HG02610 (cell line): ENCODE results near the gene SLC22A31.
"Not testable (repeated sequence)": the region's sequence is repeated elsewhere in the genome, so short reads cannot be mapped to it uniquely, and the experiment has no call there.

Experiments
- ATAC-seq: cut with Tn5 transposase; IDR thresholded peaks from one replicate; pipeline ENCODE4 v1.9.1; 2021; ENCODE audit warnings: mild to moderate bottlenecking, moderate library complexity; ENCODE audit not compliant: unreplicated experiment

SLC22A31 gene

DNA sequence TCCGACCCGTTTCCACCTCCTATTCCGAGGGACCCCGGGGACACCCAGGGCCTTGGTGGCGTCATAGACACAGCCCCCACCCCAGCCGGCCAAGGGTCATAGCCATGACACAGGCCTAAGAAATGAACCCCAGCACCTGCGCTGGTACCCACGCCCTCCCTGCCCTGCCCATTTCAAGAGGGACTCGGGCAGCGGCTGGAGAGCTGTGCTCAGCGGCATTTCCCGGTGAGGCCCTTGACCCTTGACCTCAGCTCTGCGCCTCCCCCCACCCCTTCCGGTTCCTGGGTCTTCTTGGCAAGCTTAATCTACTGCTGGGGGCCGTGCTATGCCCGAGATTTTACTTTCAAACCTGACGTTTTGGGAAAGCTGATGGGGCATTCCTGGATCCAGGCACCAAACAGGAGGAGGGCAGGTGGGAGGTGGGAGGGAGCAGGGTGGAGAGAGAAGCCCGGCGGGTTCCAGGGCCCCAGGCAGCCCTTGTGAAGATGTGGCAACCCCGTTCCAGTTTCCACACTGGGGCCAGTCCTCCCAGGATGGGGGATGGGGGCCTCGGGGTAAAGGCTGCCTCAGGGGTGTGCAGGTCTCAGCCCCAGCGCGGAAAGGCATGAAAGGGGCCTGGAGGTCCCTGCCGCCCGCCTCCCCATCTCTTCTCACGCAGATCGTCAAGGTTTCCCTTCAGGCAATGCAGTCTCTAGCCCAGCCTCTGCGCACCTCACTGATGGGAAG lies at the start of gene SLC22A31:
SLC22A31 (minus strand) TSS at position 414 of the 726 bp plus-strand sequence; CDS start at position 378, 36 bp downstream.
- ATAC-seq = no peak

DNA sequence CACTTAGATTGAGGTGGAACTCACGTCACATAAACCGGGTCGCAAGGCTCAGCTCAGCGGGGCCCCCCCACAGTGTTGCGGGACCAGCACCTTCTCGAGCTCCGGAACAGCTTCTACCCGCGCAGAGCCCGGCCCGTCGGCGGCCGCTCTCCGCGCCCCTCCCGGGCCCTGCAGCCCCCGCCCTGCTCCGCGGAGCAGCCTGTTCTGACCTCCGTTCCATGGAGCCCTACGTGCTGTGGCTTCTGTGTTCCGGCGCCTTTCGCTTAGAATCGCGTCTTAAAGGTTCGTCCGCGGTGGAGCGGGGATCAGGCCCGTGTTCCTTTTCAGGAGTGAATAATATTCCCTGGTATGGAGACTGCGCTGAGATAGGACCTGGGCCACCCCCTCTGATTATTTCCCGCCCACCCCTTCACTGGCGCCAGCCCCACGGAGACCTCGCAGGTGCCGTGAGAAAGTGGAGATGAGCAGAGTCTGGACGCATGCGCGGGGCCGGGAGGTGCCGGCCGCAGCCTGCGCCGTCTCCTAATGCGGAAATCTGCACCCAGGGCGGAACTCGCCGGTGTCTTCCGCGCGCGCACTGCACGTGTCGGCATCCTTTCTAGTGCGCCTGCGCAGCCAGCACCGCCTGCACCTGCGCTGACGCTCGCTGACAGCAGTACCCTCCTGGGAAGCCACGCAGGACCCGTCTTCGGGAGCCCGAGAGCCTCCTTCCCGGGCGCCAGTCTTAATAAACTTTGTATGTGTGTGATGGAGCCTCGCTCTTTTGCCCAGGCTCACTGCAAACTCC lies 48.1 kb upstream of the SLC22A31 start:
- ATAC-seq = no peak

DNA sequence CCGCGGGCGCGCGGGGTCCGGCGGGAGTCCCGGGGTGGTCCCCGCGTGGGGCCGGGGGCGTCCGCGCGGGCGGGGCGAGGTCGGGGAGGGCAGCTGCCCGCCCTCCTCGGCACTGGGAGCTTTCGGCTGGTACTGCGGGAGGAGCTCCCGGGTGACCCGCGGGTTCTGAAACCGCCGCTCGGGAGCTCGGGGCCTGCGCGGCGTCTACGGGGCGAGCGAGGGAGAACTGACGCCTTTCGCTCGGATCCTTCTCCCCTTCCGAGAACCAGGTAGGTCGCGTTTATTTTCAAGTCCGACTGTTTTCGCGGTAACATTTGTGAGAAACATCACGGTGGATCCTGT lies 47.4 kb upstream of the SLC22A31 start:
- ATAC-seq = not testable (repeated sequence)

DNA sequence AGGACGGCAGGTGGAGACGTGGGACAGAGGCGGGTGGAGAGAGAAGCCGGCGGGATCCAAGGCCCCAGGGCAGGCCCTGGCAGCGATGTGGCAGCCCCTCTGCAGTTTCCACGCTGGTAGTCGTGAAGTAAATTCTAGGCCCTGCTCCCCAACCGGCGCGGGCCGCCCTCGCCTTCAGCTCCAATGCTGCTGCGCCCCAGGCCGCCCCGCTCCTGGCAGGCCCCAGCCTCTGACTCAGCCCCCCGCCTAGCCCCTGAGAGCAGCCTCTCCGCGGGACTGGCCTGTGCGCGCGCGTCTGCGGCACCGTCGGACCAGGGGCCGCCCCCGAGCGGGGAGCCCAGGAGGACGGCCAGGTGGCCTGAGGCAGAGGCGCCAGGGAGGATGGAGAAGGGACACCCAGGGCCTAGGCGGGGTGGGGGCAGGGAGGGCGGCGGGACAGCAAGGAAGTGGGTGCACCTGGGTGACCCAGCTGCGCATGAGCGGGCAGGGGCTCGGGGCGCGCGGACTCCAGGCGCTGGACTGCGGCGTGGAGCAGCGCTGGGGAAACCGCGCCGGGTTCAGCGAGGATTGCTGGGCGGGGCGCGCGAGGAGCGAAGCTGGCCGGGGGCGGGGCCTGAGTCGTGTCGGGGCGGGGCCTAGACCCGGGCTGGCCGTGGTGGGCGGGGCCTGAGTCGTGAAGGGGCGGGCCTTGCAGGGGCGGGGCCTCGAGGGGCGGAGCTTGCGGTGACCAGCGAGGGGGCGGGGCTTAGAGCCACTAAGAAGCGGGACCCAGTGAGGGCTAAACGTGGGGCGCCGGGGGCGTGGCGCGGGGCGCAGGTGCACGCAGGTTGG lies 46.8 kb upstream of the SLC22A31 start:
- peak; percentile 46 for ATAC-seq

DNA sequence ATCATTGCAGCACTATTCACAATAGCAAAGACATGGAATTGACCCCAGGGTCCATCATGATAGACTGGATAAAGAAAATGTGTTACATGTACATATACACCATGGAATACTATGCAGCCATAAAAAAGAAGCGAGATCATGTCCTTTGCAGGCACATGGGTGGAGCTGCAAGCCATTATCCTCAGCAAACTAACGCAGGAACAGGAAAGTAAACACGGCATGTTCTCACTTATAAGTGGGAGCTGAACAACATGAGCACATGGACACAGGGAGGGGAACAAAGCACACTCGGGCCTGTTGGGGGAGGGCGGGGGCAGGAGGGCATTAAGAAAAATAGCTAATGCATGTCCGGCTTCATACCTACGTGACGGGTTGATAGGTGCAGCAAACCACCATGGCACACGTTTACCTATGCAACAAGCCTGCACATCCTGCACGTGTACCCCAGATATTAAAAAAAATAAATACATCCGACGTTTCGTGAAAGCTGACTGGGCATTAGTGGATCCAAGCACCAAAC lies 46.1 kb upstream of the SLC22A31 start:
- ATAC-seq = no peak

DNA sequence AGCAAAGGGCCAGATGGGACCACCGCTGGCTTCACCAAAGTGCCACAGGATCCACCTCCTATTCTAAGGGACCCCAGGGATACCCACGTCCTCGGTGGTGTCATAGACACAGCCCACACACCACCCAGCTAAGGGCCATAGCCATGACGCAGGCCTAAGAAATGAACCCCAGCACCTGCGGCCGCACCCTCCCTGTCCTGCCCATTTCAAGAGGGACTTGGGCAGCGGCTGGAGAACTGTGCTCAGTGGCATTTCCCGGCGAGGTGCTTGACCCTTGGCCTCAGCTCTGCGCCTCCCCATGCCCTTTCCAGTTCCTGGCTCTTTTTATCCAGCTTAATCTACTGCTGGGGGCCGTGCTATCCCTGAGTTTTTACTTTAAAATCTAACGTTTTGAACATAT lies 44.4 kb upstream of the SLC22A31 start:
- no peak for ATAC-seq

DNA sequence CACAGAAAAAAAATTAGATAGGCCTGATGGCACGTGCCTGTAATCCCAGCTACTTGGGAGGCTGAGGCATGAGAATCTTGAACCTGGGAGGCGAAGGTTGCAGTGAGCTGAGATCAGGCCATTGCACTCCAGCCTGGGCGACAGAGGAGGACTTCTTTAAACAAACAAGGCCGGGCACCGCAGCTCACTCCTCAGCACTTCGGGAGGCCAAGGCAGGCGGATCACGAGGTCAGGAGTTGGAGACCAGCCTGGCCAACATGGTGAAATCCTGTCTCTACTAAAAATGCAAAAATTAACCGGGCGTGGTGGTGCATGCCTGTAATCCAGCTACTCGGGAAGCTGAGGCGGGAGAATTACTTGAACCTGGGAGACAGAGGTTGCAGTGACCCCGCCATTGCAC lies 43.9 kb upstream of the SLC22A31 start:
- not testable (repeated sequence) for ATAC-seq

DNA sequence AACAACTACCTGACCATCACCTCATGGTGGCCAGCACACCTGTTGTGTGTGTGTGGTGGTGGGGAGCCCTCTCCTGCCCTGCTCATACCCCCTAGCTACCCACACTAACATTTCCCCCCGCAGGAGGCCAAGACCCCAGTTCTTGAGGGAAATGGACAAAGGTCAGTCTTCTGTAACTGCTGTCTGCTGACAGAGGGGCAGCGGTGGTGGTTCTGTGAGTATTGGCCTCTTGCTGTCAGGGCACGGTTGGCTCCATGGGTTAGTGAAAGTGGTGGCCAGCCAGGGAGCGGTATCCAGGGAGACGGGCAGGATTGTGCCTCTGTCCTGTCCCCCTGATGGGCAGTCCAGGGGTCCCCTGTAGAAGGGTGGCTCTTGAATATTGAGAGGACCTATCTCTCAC lies 43.3 kb upstream of the SLC22A31 start:
- ATAC-seq = no peak

DNA sequence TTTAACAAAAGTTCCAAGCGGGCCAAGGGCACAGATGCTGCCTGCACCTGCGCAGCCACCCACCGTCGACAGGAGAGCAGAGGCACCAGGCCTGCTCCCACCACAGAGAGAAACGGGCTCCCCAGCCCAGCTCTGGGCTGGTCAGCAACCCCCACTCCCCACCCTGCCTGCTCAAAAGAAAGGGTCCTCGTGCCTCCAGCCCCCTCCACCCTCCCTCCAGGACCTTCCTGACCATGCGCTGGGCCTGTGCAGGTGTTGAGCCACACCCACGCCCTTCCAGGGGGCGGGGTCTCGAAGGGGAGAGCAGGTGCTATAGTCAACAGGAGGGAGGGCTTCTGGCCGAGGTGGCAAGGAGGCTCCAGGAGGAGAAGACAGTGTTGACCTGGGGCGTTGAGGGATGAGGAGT lies 42.5 kb upstream of the SLC22A31 start:
- ATAC-seq = no peak

DNA sequence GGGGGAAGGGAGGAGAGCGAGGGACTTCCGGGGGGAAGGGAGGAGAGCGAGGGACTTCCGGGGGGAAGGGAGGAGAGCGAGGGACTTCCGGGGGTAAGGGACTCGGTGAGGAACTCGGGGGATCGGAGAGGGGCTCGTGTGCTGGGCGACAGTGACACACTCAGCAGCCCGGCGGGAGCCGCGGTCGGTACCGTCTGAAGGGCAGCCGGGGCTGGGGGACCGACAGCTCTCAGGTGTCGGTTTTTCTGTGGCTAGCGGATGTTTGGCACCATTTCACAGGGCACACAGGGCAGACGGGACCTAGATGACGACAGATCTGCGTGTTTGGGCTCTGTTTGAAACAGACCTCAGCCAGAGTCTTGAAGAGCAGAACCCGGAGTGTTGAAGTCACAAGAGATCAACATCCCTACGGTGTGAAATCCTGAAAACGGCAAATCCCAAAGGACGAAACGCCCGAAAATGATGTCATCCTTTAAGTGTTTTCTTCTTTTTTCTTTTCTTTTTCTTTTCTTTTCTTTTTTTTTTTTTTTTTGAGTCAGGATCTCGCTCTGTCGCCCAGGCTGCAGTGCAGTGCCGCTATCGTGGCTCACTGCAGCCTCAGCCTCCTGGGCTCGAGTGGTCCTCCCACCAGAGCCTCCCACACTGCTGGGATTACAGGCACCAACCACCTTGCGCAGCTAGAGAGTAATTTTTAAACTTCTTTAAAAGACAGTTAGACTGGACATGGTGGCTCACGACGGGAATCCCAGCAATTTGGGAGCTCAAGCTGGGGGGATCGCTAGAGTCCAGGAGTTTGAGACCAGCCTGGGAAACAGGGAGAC lies 41.1 kb upstream of the SLC22A31 start:
- ATAC-seq = peak; percentile 50

DNA sequence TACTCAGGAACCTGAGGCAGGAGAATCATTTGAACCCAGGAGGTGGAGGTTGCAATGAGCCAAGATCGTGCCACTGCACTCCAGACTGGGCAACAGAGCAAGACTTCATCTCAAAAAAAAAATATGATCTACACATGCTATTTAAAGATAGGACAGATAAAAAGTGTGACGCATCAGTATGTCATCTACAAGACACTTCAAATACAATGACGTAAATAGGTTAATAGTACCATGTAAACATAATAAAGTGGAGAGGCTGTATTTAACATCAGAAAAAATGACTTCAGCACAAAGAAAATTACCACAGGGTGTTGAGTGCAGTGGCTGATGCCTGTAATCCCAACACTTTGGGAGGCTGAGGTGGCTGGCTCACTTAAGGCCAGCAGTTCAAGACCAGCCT lies 37.4 kb upstream of the SLC22A31 start:
- ATAC-seq = no peak

DNA sequence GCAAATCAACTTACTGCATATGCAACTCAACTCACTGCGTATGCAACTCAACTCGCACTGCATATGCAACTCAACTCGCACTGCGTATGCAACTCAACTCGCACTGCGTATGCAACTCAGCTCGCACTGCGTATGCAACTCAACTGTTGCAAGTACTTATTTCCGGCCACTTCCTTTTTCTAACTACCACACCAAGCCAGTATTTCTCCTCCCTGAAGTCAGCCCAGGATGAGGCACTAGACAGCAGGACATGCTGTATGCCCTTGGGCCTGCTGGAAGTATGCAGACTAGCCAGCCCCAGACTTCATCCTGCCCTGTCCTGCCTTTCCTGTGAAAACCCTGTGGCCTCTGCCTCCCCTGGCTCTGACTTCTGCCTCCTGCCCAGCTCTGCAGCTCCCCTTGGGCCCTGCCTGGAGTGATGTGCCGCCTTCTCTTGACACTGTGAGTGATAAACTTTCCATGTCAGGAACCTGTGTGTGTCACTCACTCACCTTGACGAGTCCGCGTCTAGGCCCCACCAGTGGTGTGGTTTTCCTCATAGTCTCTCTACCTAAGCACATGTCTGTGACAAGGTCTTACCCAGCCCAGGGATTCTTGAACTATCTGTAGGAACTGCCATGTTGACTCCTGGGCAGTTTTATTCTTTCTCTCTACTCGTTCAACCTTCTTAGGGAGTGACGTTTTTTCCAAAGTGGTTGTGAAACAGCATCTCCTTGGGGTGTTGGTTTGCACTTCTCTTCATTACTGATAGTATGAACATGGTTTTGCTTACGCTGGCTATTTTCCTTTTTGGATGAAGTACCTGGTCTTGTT lies 33.5 kb upstream of the SLC22A31 start:
- ATAC-seq = no peak

DNA sequence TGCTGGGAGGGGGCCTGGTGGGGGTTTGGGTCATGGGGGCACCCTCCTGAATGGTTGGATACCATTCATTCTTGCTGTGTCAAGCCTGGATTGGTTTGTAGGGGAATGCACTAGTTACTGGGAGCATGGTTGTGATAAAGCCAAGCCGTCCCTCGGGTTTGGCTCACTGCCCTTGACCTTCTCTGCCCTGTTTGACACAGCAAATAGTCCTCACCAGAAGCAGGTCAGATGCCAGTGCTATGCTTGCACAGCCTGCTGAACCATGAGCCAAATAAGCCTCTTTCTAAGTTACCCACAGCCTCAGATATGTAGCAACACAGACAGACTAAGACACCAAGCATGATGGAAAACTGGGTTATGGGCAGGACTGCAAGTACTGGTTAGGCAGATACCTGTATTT lies 31.8 kb upstream of the SLC22A31 start:
- no peak for ATAC-seq

DNA sequence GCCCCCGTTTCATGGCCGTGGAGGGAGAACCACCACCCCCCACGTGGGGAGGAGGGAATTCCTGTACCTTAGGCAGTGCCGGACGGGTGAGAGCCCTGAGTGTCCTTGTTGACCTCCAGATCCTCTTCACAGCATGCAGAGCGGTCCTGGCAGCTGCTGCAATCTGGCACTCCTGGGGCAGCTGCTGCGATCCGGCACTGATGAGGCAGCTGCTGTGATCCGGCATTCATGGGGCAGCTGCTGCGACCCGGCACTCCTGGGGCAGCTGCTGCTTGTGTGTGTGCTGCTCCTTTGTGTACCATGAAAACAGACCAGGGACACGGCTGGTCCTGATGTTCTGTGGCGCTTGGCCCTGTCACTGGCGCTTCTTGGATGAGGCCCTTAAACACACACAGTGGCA lies 29.9 kb upstream of the SLC22A31 start:
- no peak for ATAC-seq

DNA sequence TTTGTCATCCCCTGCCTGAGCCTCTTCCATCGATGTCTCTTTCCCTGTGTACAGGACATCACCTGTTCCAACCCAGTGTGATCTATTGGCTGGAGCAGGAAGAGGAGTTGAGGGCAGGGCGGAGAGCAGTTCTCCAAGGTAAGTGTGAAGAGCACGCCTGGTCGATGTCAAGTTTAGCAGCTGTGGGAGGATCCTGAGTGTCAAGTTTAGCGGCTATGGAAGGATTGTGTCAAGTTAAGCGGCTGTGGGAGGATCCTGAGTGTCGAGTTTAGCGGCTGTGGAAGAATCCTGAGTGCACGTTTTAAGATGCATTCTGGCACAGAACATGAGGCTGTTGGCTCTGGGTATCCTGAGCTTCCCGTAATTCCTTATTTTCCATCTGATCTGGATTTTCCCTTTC lies 24.3 kb upstream of the SLC22A31 start:
- ATAC-seq = no peak

DNA sequence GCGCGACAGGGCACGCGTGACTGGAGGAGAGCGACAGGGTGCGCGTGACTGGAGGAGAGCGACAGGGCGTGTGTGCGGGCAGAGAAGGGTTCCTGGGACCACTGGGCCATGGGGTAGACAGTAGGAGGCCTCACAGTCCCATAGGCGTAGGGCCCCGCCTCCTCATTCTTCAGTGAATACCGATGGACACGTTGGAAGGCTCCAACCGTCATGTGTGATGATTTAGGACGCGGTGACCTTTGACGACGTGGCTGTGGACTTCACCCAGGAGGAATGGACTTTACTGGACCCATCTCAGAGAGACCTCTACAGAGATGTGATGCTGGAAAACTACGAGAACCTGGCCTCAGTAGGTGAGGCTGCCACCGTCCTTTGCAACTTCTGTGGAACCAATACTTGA lies 22.6 kb upstream of the SLC22A31 start:
- ATAC-seq = no peak

DNA sequence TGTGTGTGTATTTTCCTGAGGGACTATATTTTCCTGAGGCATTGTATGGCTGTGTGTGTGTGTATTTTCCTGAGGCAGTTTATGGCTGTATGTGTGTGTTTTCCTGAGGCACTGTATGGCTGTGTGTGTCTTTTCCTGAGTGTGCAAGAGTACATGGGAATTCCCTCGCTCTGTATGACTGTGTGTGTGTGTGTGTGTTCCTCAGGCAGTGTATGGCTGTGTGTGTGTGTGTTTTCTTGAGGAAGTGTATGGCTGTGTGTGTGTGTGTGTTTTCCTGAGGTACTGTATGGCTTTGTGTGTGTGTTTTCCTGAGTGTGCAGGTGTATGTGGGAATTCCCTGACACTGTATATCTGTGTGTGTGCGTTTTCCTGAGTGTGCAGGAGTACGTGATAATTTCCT lies 21.3 kb upstream of the SLC22A31 start:
- ATAC-seq = no peak

DNA sequence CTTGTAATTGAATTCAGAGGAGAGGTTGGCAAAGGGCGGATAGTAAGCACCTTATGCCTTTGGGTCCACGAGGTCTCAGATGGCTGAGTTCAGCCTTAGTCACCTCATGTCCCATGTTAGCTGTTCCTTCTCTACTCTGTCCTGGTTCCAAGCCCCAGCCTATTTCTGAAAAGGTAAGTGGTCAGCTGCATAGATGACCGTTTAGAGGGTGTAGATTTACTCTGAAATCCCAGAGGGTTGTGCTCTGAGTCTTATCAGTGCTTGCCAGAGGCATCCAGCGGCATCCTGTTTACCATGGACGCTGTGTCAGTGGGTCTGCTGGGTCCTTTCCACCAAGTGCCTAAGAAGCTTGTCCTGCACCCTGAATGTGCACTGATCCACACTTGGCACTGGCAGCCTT lies 19.0 kb upstream of the SLC22A31 start:
- no peak for ATAC-seq

DNA sequence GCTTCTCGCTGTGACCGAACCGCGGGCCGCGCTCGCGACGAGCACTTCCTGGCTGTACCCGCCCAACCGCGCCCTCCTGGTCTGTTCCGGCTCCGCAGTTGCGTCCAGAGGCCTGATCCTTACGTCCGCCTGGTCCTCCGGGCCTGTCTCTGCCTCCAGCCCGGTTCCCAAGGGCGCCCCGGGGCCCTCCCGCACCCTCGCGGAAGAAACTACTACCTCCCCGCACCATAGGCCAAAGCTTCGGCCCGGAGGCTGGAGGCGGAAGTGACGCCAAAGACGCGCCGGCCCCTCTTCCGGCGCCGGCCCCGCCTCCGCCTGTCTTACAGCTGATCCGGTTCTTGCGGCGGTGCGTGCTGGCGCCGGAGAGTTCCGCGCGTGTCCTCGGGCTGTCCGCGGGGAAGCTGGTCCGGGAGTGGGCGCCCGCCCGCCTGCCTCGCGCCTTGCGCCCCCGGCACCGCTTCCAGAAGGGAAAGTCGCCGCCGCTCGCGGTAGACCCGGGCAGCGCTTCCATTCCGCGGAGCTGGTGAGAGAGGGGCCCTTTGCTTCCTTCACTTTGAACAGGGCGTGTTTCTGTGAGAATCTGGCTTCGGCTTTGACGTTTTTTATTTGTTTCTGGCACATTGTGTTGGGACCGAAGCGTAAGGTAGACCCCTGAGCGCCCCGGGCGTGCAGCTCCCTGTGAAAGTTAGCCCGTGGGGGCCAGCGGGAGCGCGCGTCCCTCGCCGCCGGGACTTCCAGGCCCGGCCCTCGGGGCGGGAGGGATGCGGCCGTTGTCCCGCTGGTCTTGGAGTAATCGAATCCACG lies 17.3 kb upstream of the SLC22A31 start, which contains the start of gene ZNF778:
ZNF778 (plus strand) TSS at position 316 of the 804 bp plus-strand sequence. CDS start 3,425 bp downstream, outside the sequence.
- peak; percentile 78 for ATAC-seq
